IMR-90 (cell line): Measurements from ENCODE around the gene FERMT2.

ENCODE experiments used
- BHLHE40 ChIP-seq: fragments of 150-350 bp; IDR thresholded peaks from 2 replicates; pipeline ENCODE4 v1.6.1; 2016; ENCODE audit warnings: mild to moderate bottlenecking, low read depth, low read length
- CEBPB ChIP-seq: IDR thresholded peaks from 2 replicates; pipeline ENCODE4 v1.6.1; 2012; ENCODE audit warnings: low read depth, low read length, improper control_type of control experiment
- CTCF ChIP-seq: conservative IDR thresholded peaks from 2 replicates; pipeline ENCODE4 v1.5.1; 2012; ENCODE audit warnings: mild to moderate bottlenecking, low read depth, low read length, improper control_type of control experiment
- MAZ ChIP-seq: IDR thresholded peaks from 2 replicates; pipeline ENCODE4 v1.6.1; 2012; ENCODE audit warnings: low read depth, mild to moderate bottlenecking, low read length, improper control_type of control experiment, moderate library complexity, borderline replicate concordance
- MXI1 ChIP-seq: IDR thresholded peaks from 2 replicates; pipeline ENCODE4 v1.6.1; 2012; ENCODE audit warnings: low read depth, mild to moderate bottlenecking, low read length, moderate library complexity, borderline replicate concordance
- POLR2A ChIP-seq: IDR thresholded peaks from 2 replicates; pipeline ENCODE4 v1.6.1; 2012; ENCODE audit warnings: mild to moderate bottlenecking, low read depth, low read length
- RAD21 ChIP-seq: IDR thresholded peaks from 2 replicates; pipeline ENCODE4 v1.6.1; 2012; ENCODE audit warnings: low read length, improper control_type of control experiment
- RFX5 ChIP-seq: IDR thresholded peaks from 2 replicates; pipeline ENCODE4 v1.8.0; 2012; ENCODE audit warnings: low read depth, mild to moderate bottlenecking, low read length, moderate library complexity
- SMC3 ChIP-seq: fragments of 150-350 bp; IDR thresholded peaks from 2 replicates; pipeline ENCODE4 v1.6.1; 2016; ENCODE audit warnings: low read depth, mild to moderate bottlenecking, antibody characterized with exemption, low read length, moderate library complexity

GRCh38 chr14:52825085-52825484 lies 125.8 kb downstream of the FERMT2 start:
- no peak for TF ChIP-seq BHLHE40
- TF ChIP-seq POLR2A: no peak
- TF ChIP-seq CTCF: no peak
- no peak for TF ChIP-seq MAZ
- no peak for TF ChIP-seq SMC3
- TF ChIP-seq RFX5: no peak
- no peak for TF ChIP-seq CEBPB
- TF ChIP-seq MXI1: no peak
- no peak for TF ChIP-seq RAD21
